GM18861 (cell line): ENCODE results near the gene GLA.

Experiments used
- ATAC-seq: cut with Tn5 transposase; IDR thresholded peaks from one replicate; pipeline ENCODE4 v1.9.1; 2021; ENCODE audit not compliant: unreplicated experiment

Gene GLA

DNA sequence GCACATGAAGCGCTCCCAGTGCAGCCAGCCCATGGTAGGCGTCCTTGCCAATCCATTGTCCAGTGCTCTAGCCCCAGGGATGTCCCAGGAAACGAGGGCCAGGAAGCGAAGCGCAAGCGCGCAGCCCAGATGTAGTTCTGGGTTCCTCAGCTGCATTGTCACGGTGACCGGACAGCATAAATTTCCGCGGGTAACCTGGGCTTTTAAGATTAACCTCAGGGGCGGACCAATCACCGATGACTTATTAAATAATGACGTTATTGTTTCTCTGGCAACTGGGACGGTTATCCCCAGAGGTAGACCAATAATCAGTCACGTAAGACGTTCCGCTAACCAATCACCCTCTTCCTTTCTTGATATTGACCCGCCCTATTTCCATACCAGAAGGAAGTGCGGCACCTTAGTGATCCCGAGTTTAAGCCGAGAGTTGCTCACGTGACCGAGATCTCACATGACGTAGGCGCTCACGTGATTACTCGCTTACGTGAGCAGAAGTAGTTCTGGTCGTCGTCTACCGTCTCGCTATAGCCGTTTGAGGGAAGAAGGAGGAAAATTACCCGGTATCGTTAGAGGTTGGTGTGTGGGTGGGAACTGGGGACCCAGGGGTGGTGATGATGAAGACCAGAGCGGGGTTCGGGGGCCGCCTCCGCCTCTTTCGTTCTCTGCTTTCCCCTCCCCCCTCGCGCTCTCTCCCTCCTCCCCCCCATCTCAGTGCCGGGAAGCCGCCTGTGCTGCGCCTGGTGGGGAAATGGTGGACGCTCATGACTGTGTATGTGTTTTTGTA lies at the start of gene GLA, which contains the start of gene HNRNPH2:
Gene GLA (minus strand): TSS at position 178 of the 784 bp plus-strand sequence. CDS start 22 bp downstream, at position 156.
Gene HNRNPH2 (plus strand): TSS at position 475 of the 784 bp plus-strand sequence. CDS start 3,767 bp downstream, outside the sequence.
- ATAC-seq: peak; percentile 94

DNA sequence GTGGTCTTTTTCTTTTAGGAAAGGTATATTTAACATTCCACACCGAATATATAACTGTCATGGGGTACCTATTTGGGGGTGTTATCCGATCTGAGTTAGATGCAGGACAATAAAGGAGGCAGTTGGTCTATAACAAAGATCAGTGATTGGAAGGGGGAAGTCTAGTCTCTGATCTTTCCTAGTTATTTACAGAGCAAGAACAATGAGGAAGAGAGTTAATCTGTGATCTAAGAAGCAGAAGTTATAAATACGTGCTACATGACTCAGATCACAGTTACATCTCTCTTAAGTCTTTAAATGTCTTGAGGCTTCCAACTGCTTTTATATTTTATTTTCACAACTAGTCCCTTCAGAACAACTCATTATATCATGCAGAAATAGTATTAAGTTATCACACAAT lies 44.3 kb upstream of the GLA start:
- ATAC-seq: no peak

DNA sequence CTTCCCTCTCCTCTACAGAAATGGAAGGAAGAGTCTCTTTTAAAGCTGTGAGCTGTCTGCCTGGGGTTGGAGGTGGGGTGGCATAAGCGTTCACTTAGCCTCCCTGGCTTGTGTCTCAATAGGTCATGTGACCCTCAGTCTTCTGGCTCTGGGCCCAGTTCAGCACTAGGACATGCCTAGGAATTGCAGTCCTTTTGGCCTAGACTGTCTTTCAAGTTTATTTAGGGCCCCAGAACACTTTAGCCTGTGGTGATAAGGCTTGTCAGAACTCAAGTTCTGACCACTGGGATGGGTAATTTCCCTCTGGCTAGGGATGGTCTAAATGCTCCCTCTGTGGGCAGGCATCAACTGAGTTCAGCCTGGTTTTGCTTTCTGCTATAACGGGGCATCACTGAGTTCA lies 43.2 kb upstream of the GLA start:
- ATAC-seq: no peak

GRCh38 chrX:101450085-101450484 lies 42.4 kb upstream of the GLA start:
- no peak for ATAC-seq

DNA sequence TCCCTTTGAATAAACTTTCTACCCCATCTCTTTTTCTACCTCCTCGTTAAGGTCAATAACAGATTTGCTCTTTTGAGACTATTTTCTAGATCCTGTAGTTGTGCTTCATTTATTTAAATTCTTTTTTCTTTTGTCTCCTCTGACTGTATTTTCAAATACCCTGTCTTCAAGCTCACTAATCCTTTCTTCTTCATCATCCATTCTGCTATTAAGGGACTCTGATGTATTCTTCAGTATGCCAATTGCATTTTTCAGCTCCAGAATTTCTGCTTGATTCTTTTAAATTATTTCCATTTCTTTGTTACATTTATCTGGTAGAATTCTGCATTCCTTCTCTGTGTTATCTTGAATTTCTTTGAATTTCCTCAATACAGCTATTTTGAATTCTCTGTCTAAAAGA lies 41.6 kb upstream of the GLA start:
- no peak for ATAC-seq

GRCh38 chrX:101442085-101442484 lies 34.4 kb upstream of the GLA start:
- ATAC-seq: no peak

GRCh38 chrX:101430457-101431078 lies 22.8 kb upstream of the GLA start:
- peak; percentile 94 for ATAC-seq

DNA sequence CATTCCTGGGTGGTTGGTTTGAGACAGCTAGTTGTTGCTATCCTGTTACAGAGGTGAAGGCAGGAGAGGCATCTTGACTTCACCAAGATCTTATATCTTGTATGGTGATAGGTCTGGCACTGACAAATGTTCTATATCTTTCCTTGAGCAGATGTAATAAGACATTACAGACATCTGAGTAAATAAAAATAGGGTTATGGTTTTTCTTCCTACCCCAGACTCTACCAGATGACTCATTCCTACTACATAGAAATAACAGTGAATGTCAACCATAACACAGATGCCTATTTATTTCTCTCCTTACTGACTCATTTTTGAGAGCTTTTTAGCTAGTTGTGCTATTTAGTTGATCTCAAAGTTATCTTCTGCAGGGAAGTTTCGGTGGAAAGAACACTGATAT lies 22.2 kb upstream of the GLA start:
- ATAC-seq: peak; percentile 43

DNA sequence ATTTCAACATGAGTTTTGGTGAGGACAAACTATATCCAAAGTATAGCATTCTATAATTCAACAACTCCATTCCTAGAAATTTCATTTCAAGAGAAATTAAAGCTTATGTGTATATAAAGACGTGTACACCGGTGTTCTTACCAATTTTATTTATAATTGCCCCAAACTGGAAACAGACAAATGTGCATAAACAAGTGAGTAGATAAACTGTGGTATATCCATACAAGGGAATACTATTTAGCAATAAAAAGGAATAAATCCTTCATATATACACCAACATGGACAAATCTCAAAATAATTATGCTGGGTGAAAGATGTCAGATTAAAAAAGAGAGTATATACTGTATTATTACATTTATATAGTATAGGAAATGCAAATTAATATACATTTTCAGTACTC lies 20.2 kb upstream of the GLA start:
- no peak for ATAC-seq

DNA sequence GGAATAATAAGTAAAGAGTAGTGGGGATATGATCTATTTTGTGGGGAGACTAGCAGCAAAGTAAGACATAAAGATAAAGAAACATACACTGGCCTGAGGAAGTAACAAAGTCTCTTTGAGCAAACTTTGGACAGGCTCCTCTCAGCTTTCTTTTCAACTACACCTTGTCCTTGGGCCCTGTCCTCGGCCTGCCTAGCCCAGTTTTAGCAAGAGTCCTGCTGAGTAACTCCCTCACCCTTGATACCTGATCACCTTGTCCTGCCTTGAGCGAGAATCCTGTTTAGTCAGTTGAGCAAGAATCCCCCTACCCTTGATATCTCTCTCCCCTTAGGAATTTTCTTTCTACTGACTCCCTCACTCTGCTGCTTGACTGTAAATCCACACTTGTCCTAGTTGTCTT lies 11.8 kb upstream of the GLA start:
- no peak for ATAC-seq

GRCh38 chrX:101417981-101418841 lies 10.5 kb upstream of the GLA start:
- no peak for ATAC-seq

DNA sequence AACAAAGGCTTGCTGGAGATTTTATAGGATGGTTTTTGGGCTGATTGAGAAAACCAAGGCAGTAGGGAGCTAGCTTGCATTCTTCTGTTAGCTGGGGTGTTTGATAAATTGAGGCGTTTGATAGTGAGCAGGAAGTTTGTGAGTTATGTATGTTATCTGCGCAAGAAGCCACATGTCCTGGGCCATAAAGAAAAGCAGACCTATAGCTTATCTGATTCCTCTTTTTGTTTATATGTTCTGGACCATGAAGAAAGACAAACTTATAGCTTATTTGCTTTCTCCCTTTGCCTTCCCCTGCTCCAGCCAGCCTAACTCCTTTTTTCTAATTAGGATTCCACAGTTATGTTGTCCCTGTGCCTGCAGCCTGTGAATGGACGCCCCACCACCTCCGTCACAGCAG lies 9.5 kb upstream of the GLA start:
- ATAC-seq: no peak

GRCh38 chrX:101416691-101417090 lies 9.0 kb upstream of the GLA start:
- ATAC-seq: no peak

GRCh38 chrX:101415180-101416145 lies 7.7 kb upstream of the GLA start:
- ATAC-seq: peak; percentile 55

- no peak for ATAC-seq
Observed at GRCh38 chrX:101411984-101412383, 4.3 kb upstream of the GLA start.

- no peak for ATAC-seq
Observed at GRCh38 chrX:101410461-101410860, 2.7 kb upstream of the GLA start.

GRCh38 chrX:101409043-101409442 lies 1.3 kb upstream of the GLA start:
- no peak for ATAC-seq

- no peak for ATAC-seq
Observed at GRCh38 chrX:101408532-101408841, 762 bp upstream of the GLA start.

GRCh38 chrX:101407167-101407747 lies 468 bp downstream of the GLA start:
- no peak for ATAC-seq

- no peak for ATAC-seq
Observed at GRCh38 chrX:101399825-101400224, 7.9 kb downstream of the GLA start.
